Vagina (tissue), 2 donors: ENCODE results near the gene MAP6D1.

Experiments
- CTCF ChIP-seq, 3 experiments: fragments of 450-650 bp in 2 of 3; fragments of 200-600 bp in 1 of 3; sonication (generic) in 1 of 3; IDR thresholded peaks; one replicate each; pipeline ENCODE4 v1.5.1; 2017 to 2019; ENCODE audit warnings: antibody characterized with exemption in 3 of 3, mild to moderate bottlenecking in 2 of 3, moderate library complexity in 2 of 3
- POLR2A ChIP-seq, 2 donors: fragments of 450-650 bp; IDR thresholded peaks; one replicate each; pipeline ENCODE4 v1.6.1; 2017; ENCODE audit warnings: antibody characterized with exemption in 2 of 2, mild to moderate bottlenecking in 2 of 2, moderate library complexity in 2 of 2

- TF ChIP-seq CTCF (IDR thresholded peaks at IDR 0.05) (no peak), POLR2A (IDR thresholded peaks at IDR 0.05) (no peak)
These were observed 43.4 kb upstream of the MAP6D1 start for GRCh38 chr3:183868796-183869195.
